Right cardiac atrium (tissue), 5 donors: Measurements from ENCODE around the gene ANAPC1. TPM values are rescaled to one million over a fixed set of nuclear protein-coding genes. Genes with fewer than 3 reads are reported as not detected.
"Not testable (repeated sequence)": the region's sequence is repeated elsewhere in the genome, so short reads cannot be mapped to it uniquely, and the experiment has no call there.

Experiments used
- ATAC-seq, 2 donors: fragments of 200-7000 bp; cut with Tn5 transposase; one replicate each; pipeline versions ENCODE4 v1.8.0 to v1.9.1; 2020; ENCODE audit warnings: moderate library complexity in 2 of 2, mild to moderate bottlenecking in 1 of 2
- DNase-seq, 3 donors: peaks; one replicate each; pipeline ENCODE4 v3.0.0-alpha.2; 2020
- H3K27ac ChIP-seq: one replicate; pipeline ENCODE4 v1.5.1; 2013; ENCODE audit warnings: mild to moderate bottlenecking, low read length, control low read depth, moderate library complexity
- H3K27me3 ChIP-seq: one replicate; pipeline ENCODE4 v1.6.1; 2013; ENCODE audit not compliant: control insufficient read depth, insufficient read depth
- H3K4me1 ChIP-seq: one replicate; pipeline ENCODE4 v1.6.1; 2013; ENCODE audit warnings: low read length; ENCODE audit not compliant: control insufficient read depth, insufficient read depth
- H3K4me3 ChIP-seq: one replicate; pipeline ENCODE4 v1.5.1; 2013; ENCODE audit warnings: low read length, control low read depth
- H3K9me3 ChIP-seq: one replicate; pipeline ENCODE4 v1.6.1; 2013; ENCODE audit warnings: low read length; ENCODE audit not compliant: control insufficient read depth
- WGBS: extraction: QIAGEN DNeasy Blood & Tissue Kit; methylation state at CpG from one replicate; pipeline ENCODE4 v1.1.7; 2013; 5-methylcytosine and 5-hydroxymethylcytosine counted together
- intact Hi-C, 4 donors: fragments of 100-400 bp; cut with DNase I; formaldehyde crosslinking; loops; one replicate each; pipeline versions ENCODE4 v1.11.0 to v1.14.0; 2022 to 2023
- microRNA-seq, 2 donors: library from miRNA; unstranded; fragments of <30 nt; microRNA quantifications; one replicate each; pipeline ENCODE4 v1.2.0, GENCODE V29; 2020 to 2021
- polyA plus RNA-seq: library from polyadenylated mRNA; stranded (reverse); fragments of 200-250 nt; gene quantifications from one replicate; pipeline ENCODE4 v1.2.3, GENCODE V29; 2013
- total RNA-seq, 4 donors: library from RNA; stranded (reverse); fragmentation: NEBNext Ultra II Directional; extraction: Animal tissue kit (Norgen Biotek cat#: 25700); gene quantifications; one replicate each; pipeline ENCODE4 v1.2.1, GENCODE V29; 2021
- donor health status: healthy with polysubstance abuse.
- donor health status: DM: no; HTN: yes; CAD: no.
- donor health status: DM: no; HTN: no; CAD: no.
- donor health status: DM: no; HTN: yes; CAD: no; lungs with severe emphysema.
- donor health status: DM: yes; HTN: yes; CAD: no.

Gene ANAPC1
- total and polyA plus RNA-seq, 5 donors = 5.2 to 20.7 (median 19.3) TPM

DNA sequence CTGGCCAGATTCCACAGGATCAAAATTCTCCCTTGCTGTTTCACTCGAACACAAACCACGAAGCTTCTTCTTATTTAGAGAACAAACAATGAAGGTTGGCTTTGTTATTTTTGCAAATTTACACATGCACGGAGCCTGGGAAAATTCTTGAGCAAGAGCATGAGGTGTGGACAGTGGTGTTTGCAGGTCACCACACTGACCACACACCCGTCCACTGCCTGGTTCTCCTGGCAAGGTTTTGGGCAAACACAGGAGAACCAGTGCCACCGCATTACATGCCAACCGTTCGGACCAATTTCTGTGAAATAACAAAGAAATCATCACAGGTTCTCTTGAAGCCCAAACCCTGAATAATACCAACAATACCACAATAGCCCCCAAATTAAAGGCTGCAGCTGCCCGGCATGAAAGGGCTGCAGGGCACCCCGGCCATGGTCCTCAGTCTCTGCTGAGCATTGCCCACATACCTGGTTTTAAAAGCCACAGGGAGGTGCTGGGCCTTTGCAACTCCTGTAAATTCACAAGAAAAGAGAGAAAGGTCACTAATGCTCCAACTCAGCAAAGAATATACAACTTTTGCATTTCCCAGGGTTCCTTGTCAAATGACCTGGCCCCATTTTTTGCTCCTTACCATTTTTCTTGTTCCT lies 154.1 kb downstream of the ANAPC1 start:
- intact Hi-C loops, H3K4me3 ChIP-seq, H3K27ac ChIP-seq, H3K27me3 ChIP-seq, ATAC-seq, H3K4me1 ChIP-seq, DNase-seq, H3K9me3 ChIP-seq: not testable (repeated sequence)
- 100% methylated on average over 3 of the region's 9 CpGs for WGBS

- H3K27ac ChIP-seq, intact Hi-C loops: not testable (repeated sequence)
- WGBS = 58% methylated on average over 9 of the region's 16 CpGs
Measured at GRCh38 chr2:111727611-111728110, 156.3 kb downstream of the ANAPC1 start.

DNA sequence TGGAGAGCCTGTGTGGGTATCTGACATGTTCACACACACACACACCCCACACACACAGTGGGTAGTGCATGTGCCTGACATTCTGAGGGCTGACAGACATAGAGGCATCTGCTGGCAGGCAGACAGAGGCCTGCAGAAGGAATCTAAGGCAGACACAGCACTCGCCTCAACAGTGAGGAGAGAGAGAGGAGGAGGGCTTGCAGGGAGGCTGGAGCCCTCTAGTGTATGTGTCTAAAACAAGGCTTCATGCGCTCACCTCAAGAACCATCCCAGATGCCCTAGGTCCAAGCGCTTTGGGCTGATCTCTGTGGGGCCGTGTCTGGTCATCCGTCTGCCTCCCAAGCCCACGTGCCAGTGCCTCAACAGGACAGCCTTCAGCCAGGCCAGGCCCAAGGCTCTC lies 158.3 kb downstream of the ANAPC1 start:
- ATAC-seq = peak; percentile 75 to 83
- H3K27me3 ChIP-seq, H3K9me3 ChIP-seq, H3K4me3 ChIP-seq, intact Hi-C loops, H3K27ac ChIP-seq, H3K4me1 ChIP-seq: not testable (repeated sequence)
- DNase-seq = peak in 1 of 3 donors; percentile 63
- 75% methylated on average over 3 of the region's 6 CpGs for WGBS

More at GRCh38 chr2:111727611-111728110, 156.3 kb downstream of the ANAPC1 start:
- DNase-seq, H3K9me3 ChIP-seq, H3K4me3 ChIP-seq, H3K27me3 ChIP-seq, ATAC-seq, H3K4me1 ChIP-seq: not testable (repeated sequence)

DNA sequence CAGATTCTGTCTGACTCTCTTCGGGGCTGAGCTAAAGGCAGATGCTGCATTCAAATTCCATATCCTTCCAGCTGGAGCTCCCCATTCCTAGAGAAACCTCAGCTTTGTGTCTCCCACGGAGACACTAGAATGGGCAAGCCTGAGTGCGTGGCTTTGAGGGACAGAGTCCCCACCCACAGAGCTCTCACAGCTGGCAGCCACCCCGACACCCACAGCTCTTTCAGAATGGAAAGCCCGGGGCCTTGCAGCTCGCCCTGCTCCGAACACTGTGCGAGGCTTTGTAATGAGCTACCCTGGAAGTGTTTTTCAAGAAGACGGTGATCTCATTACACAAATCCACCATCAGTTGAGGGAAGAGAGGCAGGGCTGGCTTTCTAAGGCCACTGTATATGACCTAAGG lies 164.4 kb downstream of the ANAPC1 start:
- WGBS = 70% methylated on average over 6 of the region's 9 CpGs
- H3K27ac ChIP-seq, H3K9me3 ChIP-seq, DNase-seq, H3K4me3 ChIP-seq, H3K4me1 ChIP-seq, H3K27me3 ChIP-seq, ATAC-seq, intact Hi-C loops: not testable (repeated sequence)

Small RNA genes lying within 50 kb of the gene (microRNA-seq; reads per million reads assigned to microRNA genes)
- gene MIR4771-2 = 0 reads per million in 2 donors

Other genes starting within 250 kb of the ANAPC1 start
- 10 to 100 TPM in 2 of 4 donors, 1 to 10 TPM in 2; 7.3 to 11.4 (median 10.0) TPM for gene MERTK, start 14.4 kb upstream of the ANAPC1 start, total RNA-seq
- 3.8 TPM for gene MERTK, start 14.4 kb upstream of the ANAPC1 start, polyA plus RNA-seq
- 10 to 100 TPM in 1 of 4 donors, 1 to 10 TPM in 3; 7.2 to 10.8 (median 9.7) TPM for gene TMEM87B, start 171.1 kb upstream of the ANAPC1 start, total RNA-seq
- 4.4 TPM for gene TMEM87B, start 171.1 kb upstream of the ANAPC1 start, polyA plus RNA-seq